GM10248 (cell line): ENCODE data around the gene NDRG2.

Experiments used
- CTCF ChIA-PET: fragments of 300-600 bp; sonication (Branson Sonifier 250); formaldehyde crosslinking; extraction: SDS; loops from one replicate; lab custom pipeline; 2021; ENCODE audit warnings: antibody characterized with exemption; lab: Yijun Ruan, JAX
- POLR2A ChIA-PET: fragments of 350-650 bp; sonication (Branson Sonifier 250); formaldehyde crosslinking; extraction: SDS; loops from one replicate; lab custom pipeline; 2020; ENCODE audit warnings: antibody characterized with exemption; lab: Yijun Ruan, JAX
- DNase-seq: peaks from one replicate; pipeline ENCODE4 v3.0.0; 2012; ENCODE audit errors: extremely low spot score
- TF ChIP-seq, protein P1 (sequence below): IDR thresholded peaks from 2 replicates; pipeline ENCODE4 v1.5.1; 2012; ENCODE audit warnings: mild to moderate bottlenecking, low read depth; ENCODE audit errors: extremely low read depth, missing control alignments, control extremely low read depth

NDRG2 gene

DNA sequence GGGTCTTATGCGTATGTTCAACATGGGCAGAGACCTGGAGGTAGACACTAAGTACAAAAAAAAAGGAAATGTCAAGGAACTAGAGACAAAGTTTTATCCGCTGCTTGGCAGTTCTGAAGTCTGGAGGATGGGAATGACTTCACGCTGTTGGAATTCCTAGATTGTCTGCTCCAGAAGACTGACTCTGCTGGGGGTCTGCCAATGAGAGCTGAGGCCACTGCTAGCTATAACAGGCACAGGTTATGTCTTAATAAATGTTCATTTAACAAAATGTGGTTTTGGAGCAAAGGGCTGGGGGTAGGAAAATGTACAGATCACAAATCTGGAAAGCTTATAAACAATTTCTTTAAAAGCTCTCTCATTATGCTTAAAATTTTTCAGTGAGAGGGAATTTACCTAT lies 38.6 kb upstream of the NDRG2 start:
- CTCF ChIA-PET: interaction anchor here (0.9 to 2.1 kb wide), 4 partner anchors 29 to 206 kb away, joined by 3 to 10 read pairs (median 4); no protein-coding TSS in a partner anchor
- DNase-seq: no peak
- TF ChIP-seq, protein P1, sequence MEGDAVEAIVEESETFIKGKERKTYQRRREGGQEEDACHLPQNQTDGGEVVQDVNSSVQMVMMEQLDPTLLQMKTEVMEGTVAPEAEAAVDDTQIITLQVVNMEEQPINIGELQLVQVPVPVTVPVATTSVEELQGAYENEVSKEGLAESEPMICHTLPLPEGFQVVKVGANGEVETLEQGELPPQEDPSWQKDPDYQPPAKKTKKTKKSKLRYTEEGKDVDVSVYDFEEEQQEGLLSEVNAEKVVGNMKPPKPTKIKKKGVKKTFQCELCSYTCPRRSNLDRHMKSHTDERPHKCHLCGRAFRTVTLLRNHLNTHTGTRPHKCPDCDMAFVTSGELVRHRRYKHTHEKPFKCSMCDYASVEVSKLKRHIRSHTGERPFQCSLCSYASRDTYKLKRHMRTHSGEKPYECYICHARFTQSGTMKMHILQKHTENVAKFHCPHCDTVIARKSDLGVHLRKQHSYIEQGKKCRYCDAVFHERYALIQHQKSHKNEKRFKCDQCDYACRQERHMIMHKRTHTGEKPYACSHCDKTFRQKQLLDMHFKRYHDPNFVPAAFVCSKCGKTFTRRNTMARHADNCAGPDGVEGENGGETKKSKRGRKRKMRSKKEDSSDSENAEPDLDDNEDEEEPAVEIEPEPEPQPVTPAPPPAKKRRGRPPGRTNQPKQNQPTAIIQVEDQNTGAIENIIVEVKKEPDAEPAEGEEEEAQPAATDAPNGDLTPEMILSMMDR: no peak
- POLR2A ChIA-PET: no interaction called here

DNA sequence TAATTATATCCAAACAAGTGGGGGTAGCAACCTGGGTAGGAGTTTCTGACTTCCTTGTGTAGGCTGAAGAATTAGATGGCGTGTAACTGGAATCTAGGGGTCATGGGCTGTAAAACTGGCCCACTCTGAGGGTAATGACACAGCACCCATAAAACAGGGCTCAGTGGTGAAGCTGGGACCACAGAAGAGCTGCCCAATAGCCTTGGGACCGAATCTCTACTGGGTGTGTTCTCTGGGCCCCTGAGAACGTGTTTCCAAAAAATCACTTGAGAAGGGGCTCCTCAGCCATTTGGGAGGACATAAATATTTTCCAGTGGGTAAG lies 36.4 kb upstream of the NDRG2 start:
- no peak for DNase-seq
- CTCF ChIA-PET: interaction anchor here (0.9 to 2.4 kb wide), 4 partner anchors 12 to 90 kb away, joined by 3 to 13 read pairs (median 6); no protein-coding TSS in a partner anchor
- TF ChIP-seq, protein P1: no peak
- POLR2A ChIA-PET: no interaction called here

DNA sequence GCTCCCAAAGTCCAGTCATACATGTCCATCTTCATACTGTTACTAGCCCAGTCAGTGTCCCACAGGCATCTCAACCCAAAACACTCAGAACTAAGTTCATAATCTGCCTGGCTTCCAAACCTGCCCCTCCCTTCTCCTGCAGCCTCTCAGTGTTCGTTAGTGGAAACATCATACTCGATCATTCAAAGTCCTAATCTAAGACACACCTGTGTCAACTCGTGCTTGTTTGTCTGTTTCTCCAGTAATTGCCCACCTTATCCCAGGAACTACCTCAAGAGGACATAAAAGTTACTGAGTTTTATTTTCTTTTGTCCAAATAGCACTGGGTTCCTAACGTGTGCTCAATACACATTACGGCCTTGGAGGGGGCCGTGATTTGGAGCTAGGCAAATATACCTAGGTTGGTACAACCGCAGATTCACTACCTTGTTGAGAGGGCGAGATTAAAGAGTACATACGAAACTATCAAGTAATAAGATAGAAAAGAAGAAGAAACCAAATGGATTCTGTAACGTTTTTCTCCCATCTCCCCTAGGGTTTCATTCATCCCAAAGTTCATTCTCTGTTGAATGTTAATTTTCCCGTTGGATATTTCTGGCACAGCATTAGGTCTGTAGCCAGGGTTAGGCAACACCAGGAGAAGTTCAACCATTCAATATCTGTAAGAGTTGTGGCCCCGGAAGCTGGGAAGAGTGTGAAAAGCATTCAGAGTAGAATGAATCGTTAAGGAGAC lies 35.9 kb upstream of the NDRG2 start:
- CTCF ChIA-PET: interaction anchor here (0.6 to 2.4 kb wide), 4 partner anchors 21 to 46 kb away, joined by 3 to 13 read pairs (median 5); no protein-coding TSS in a partner anchor

DNA sequence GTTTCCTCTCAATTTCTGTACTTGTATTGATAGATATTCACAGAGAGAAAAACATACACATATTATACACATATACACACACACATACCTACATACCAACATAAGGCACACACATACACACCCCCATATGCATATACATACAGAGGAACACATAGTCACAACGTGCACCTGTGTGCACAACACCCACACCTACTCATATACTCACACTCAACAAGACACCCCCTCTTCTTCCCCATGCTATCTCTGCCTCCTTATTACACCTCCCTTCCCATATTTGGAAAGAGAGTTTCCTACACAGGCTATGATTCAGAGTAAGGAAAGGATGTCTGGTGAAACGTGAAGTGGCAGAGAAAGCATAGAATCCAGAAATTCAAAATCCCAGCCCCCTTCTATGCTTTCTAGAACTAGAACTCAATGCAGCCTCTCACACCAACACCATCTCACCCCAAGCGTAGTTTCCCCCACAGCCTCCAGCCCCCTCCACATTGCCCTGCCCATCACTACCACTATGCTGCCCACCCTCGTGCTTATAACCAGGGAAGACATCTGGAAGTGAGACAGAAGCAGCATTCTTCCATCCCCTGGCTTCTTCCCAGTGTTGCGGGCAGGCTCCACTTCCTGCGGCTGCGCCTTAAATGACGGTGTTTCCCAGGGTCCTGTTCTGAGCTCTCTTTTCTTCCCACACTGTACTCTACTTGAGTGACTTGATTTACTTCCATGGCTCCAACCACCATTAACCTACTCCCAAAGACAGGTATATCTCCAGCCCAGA lies 35.2 kb upstream of the NDRG2 start:
- CTCF ChIA-PET: interaction anchor here (0.6 to 2.2 kb wide), 3 partner anchors 8 to 45 kb away, joined by 3 to 11 read pairs (median 3); no protein-coding TSS in a partner anchor
- DNase-seq: no peak
- POLR2A ChIA-PET: no interaction called here
- TF ChIP-seq, protein P1: no peak

More for the DNA sequence above, 35.9 kb upstream of the NDRG2 start:
- POLR2A ChIA-PET: no interaction called here
- DNase-seq: no peak
- TF ChIP-seq, protein P1: no peak

DNA sequence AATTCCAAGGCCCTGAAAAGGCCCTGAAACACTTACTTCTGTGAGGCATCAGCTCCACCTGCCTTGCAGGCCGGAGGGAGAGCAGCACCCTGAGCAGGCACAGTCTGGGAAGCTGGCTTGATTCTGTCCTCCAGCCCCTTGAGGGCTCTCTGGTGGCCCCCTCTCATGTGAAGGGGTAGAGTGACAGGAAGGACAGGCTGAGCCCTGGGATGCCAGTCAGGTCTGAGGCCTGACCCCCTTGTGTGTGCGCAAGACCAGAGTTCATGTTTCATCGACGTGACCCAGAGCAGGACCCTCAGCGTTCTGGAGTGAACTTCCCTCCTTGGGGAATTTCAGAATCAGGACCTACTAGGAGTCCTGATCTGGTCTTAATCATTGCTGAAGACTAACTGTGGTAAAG lies 34.0 kb upstream of the NDRG2 start:
- TF ChIP-seq, protein P1: no peak
- ChIA-PET CTCF (interaction anchor here (0.9 to 2.2 kb wide), 8 partner anchors 10 to 98 kb away, joined by 3 to 11 read pairs (median 4); partner anchors contain the start of gene ARHGEF40), POLR2A (no interaction called here)
- DNase-seq: no peak
